HG02970 (cell line): Measurements from ENCODE around the gene ICOSLG.
"Not testable (repeated sequence)": the region's sequence is repeated elsewhere in the genome, so short reads cannot be mapped to it uniquely, and the experiment has no call there.

Experiments
- ATAC-seq: cut with Tn5 transposase; IDR thresholded peaks from one replicate; pipeline ENCODE4 v1.9.1; 2021; ENCODE audit warnings: mild to moderate bottlenecking, moderate library complexity, moderate number of reproducible peaks; ENCODE audit not compliant: unreplicated experiment, low FRiP score

Gene ICOSLG

GRCh38 chr21:44227614-44228013 is 13.1 kb downstream of the ICOSLG start:
- ATAC-seq, result not testable (repeated sequence)

DNA sequence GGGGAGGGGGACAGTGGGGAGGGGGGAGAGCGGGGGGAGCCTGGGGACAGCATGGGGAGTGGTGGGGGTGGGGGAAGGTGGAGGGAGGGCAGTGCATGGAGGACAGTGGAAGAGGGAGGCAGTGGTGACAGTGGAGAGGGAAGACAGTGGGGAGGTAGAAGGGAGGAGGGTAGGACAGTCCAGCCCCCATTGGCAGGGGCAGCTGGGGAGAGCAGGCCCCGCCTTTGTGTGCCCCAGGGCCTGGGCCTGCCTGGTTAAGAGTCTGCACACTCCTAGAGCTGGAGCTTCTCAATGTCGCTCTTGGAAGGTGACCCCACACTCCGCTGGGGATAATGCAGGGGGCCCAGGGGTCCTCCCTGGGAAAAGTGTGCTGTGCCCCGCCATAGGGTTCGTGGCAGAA is 15.1 kb downstream of the ICOSLG start:
- not testable (repeated sequence) for ATAC-seq

DNA sequence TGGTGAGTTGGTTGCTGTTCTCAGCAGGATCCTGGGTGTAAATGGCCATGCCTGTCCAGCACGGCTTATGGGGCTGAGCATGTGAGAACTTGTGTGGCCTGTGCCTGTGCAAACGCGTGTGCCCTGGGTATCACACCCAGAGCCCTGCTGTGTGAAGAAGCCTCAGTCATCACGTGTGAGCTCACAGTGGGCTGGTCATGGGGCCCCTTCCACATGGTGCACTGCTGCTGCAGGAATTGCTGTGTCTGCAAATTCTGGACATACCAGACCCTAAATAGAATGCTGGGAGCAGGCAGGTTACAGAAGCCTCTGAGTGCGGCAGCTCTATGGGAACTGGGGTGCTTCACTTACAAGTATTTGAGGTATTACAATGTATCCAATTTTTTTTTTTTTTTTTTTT is 17.4 kb downstream of the ICOSLG start:
- ATAC-seq, result not testable (repeated sequence)

DNA sequence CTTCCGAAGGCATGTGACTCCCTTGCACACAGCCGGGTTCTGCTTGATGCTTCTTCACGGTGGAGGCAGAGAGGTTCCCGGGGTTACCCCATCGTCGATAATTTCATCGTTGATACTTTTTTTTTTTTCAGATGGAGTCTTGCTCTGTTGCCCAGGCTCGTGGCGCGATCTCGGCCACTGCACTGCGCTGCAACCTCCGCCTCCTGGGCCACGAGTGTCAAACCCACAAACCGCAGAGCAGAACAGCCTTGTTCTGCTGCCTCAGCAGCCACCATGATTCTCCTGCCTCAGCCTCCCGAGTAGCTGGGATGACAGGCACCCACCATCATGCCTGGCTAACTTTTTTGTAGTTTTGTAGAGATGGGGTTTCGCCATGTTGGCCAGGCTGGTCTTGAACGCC is 20.1 kb downstream of the ICOSLG start:
- ATAC-seq, result not testable (repeated sequence)

DNA sequence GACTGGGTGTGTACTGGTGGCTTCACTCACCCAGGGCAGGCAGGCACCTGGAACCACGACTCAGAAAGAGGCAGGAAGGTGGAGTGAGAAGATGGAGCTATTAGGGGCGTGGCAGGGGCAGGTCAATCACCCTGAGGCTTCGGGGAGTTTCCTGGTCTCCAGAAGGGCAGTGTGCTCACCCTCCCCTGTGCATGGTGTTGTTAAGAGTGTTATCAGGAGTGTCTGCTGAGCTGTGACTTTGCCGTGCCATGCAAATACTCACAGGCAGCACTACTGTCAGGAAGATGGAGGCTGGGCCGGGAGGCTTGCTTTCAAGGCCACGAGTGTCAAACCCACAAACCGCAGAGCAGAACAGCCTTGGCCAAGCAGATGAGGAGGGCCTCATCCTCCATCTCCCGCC is 22.3 kb downstream of the ICOSLG start:
- ATAC-seq, result not testable (repeated sequence)

DNA sequence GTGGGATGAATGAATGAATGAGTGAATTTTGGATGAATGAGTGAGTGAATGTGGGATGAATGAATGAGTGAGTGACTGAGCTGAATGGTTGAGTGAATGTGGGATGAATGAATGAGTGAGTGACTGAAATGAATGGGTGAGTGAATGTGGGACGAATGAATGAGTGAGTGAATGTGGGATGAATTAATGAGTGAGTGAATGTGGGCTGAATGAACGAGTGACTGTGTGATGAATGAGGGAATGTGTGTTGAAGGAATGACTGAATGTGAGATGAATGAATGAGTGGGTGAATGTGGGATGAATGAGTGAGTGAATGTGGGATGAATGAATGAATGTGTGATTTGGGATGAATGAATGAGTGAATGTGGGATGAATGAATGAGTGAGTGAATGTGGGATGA is 28.8 kb downstream of the ICOSLG start:
- ATAC-seq, result not testable (repeated sequence)

DNA sequence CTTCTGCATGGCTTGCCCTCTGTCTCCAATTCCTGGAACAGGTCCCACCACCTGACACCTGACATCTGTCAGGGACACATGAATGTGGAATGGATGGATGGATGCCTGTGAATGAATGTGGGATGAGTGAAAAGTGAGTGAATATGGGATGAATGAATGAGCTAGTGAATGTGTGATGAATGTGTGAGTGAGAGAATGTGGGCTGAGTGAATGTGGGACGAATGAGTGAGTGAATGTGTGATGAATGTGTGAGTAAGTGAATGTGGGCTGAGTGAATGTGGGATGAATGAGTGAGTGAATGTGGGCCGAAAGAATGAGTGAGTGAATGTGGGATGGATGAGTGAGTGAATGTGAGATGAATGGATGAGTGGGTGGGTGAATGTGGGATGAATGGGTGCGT is 29.2 kb downstream of the ICOSLG start:
- ATAC-seq, result not testable (repeated sequence)

GRCh38 chr21:44207860-44208646 is 32.7 kb downstream of the ICOSLG start:
- ATAC-seq, result not testable (repeated sequence)

DNA sequence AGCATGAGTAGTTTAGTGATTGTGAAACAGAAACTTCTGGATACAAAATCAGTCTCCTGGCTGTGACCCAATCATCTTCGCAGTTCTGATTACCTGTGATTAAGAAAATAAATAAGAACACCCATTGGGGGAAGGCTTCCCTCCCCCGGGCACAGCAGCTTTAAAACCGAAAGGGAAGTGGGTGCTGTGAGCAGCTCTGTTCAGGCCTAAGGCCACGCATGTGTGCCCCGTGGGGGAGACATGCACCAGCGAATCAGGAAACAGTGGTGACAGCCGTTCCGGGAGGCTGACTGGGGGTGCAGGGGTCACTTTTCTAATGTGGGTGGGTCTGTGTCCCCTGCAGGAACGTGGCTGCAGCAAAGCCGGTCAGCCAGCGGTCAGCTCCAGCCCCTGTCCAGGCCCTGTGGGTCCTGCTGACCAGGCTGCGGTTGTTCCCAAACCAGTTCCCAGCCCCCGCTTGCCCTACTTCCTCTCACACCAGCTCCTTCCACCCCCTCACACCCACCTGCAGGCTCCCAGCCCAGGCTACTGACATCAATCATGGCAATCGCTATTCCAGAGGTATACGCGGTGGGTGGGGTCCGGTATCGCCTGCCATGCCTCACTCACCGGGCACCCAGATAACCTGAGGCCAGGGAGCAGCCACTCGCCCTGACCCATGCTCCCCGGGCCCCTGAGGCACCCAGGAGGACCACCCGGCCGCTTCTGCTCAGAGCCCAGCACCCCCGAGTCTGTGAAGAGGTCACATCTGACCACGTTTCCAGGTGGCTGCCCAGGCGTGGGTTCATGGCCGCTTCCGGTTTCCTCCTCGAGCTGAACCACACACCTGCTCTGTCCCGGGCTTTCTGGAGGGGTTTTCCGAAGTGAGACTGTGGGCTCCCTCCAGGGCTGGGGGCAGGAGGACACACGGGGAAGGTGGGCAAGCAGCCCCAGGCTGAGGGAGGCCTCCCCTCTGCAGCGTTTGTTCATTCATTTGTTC is 33.8 kb downstream of the ICOSLG start:
- peak; percentile 54 for ATAC-seq

- not testable (repeated sequence) for ATAC-seq
These were observed 34.6 kb downstream of the ICOSLG start for GRCh38 chr21:44206187-44206586.

GRCh38 chr21:44202590-44203299 is 38.0 kb downstream of the ICOSLG start:
- ATAC-seq, result not testable (repeated sequence)

GRCh38 chr21:44199997-44200396 is 40.7 kb downstream of the ICOSLG start:
- not testable (repeated sequence) for ATAC-seq

DNA sequence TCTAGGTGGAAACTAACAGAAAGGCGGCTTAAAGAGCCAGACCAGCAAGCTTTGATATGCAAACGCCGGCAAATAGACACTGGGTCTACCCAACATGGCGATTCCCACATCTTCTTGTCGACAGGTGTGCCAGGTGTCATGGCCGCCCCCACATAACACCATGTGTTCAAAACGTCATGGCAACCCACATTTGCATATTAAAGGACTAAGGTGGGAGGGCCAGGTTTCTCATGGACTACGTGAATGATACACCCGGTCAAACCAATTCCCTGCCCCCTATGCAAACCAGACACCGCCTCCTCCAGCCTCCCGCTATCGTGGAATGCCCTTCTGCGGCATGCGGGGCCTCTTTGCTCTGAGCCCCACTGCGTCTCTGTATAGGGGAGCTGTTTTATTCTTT is 41.3 kb downstream of the ICOSLG start:
- no peak for ATAC-seq

DNA sequence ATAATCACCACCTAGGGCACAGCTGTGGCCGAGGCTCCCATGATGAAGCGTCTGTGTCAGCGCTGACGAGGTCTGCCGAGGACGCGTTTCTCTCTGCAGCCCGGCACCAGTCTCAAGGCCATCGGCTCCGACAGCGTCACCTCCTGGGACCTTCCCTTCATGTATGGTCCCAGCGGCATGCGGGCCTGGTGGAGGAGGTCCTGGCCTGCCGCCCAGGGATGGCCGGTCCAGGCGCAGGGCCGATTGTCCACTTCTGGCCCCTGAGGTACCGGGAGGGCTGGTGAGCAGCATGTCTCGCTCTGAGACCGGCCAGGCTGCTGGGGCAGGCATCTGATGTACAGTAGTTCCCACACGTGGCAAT is 43.6 kb downstream of the ICOSLG start:
- ATAC-seq, result not testable (repeated sequence)

DNA sequence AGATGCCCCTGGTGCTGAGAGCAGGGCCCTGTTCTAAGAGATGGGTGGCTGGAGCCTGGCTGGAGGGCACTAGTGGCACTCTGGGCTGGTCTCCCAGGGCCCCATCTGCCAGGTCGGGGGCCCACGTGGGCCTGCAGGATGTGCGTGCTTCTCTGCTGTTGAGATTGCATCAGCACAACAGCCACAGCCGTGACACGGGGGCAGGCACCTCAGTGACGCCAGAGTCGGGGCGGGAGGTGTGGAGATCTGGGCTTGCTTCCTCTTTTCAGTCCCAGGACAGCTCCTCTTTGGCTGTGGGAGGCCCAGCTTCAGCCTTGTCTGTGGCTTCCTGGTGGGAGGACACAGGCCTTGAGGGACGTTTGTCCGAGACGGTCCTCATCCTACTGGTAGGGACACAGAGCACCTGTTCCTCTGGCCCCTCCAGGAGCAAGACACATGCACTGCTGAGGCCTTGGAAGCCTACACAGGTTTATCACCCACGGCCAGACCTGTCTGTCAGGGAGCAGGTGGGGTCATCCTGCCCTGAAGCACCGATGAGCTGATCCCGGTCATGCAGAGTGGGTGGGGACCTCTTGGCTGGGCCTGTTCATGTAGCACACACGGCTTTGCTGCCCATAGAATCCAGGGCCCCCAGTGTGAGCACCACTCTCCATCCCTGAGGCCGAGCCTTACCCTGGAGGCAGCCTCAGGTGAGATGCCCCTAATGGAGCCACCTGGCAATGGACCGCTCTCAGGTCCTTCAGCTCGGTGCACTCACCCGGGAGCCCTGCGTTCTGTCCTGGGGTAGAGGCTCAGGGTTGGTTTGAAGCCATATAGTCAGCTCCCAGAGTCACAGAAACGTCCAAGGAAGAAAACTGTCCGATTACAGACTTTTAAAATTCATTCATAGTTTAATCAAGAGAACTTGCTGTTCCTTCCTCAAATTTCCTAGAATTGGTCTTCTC is 44.3 kb downstream of the ICOSLG start:
- ATAC-seq, result not testable (repeated sequence)

GRCh38 chr21:44194888-44195287 is 45.9 kb downstream of the ICOSLG start:
- ATAC-seq, result not testable (repeated sequence)

GRCh38 chr21:44194451-44194850 is 46.3 kb downstream of the ICOSLG start:
- not testable (repeated sequence) for ATAC-seq

DNA sequence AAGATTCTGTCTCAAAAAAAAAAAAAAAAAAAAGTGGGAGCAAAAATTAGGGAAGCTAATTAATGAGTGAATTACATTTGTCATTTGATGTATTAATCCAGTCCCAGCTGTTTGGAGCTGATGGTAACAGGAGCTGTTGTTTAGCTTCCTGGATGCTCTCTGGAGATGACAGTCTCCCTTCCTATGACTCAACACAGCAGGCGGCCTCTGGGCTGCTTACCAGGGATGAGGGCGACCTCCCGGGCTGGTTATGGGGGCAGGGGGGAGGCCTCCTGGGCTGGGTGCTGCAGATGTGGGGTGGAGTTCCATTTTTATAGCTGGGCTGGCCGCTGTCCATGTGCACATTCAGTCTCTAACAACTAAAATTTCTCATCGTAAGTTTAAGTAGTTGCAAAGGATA is 47.6 kb downstream of the ICOSLG start:
- ATAC-seq, result not testable (repeated sequence)
